ENCODE results near the gene IL9.

DNA sequence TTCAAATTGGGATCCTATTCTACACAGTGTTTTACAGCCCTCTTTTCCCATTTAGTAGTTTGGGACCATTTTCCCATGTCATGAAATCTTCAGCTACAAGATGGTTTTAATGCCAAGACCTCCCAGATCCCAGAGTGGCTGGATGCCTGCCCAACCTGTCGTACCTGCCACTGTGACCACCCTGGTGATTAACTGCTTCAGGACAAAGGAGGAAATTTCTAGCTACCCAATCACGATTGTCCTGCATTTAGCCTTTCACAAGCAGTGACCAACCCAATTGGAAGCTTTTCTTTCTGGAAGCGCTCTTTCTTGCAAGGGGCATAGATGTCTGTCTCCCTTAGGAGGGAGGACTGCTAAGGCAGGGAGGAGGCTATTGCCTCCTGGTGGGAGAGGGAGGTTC is 13.8 kb downstream of the IL9 start:
- TF ChIP-seq, protein P1, sequence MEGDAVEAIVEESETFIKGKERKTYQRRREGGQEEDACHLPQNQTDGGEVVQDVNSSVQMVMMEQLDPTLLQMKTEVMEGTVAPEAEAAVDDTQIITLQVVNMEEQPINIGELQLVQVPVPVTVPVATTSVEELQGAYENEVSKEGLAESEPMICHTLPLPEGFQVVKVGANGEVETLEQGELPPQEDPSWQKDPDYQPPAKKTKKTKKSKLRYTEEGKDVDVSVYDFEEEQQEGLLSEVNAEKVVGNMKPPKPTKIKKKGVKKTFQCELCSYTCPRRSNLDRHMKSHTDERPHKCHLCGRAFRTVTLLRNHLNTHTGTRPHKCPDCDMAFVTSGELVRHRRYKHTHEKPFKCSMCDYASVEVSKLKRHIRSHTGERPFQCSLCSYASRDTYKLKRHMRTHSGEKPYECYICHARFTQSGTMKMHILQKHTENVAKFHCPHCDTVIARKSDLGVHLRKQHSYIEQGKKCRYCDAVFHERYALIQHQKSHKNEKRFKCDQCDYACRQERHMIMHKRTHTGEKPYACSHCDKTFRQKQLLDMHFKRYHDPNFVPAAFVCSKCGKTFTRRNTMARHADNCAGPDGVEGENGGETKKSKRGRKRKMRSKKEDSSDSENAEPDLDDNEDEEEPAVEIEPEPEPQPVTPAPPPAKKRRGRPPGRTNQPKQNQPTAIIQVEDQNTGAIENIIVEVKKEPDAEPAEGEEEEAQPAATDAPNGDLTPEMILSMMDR (IDR thresholded peaks at IDR 0.05; ENCODE audit: poor library complexity): no peak
- TF ChIP-seq EZH2 (IDR thresholded peaks at IDR 0.05; ENCODE audit: borderline replicate concordance) (no peak), EZH2phosphoT487 (IDR thresholded peaks at IDR 0.05; ENCODE audit: low read depth, severe bottlenecking, unreplicated experiment) (no peak)

Data from hepatocyte (in vitro differentiated cells).